GM04503 (cell line): ENCODE data around the gene DUSP7.

Source experiments
- DNase-seq: peaks from one replicate; pipeline ENCODE4 v3.0.0-alpha.2; 2012; ENCODE audit warnings: low read depth

The DUSP7 gene

DNA sequence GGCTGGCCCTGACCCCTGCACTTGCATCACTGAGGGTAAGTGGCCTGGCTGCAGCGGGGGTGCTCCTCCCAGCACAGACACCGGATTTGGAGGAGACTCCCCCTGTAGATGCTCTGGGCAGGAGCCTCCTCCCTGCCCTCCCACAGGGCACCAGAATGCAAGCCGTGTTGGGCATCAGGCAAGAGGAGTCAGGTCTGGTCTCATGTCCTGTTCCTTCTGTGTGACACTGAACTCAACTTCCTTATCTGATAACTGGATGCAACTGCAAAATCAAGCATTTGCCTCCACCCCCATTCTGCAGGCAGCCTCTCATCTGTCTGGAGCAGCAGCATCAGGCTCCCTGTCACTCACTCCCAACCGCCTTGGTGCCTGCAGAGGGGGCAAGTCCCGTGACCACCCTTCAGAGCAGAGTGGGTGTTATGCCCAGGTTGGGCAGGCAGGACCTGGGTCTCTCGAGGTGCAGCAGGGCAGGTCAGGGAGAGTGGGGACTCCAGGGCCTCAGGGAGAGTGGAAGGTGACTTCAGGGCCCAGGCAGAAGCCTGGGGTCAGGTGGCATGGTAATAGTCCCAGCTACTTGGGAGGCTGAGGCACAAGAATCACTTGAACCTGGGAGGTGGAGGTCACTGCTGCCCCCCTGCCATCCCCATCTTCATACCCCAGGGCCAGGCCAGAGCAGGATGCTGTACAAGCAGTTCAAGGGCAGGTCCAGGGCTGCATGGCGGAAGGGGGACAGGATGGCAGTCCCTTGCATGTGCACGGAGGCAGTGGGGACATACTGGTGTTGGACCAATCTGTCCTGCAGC, 50.2 kb downstream of the DUSP7 start:
- DNase-seq, result no peak

DNA sequence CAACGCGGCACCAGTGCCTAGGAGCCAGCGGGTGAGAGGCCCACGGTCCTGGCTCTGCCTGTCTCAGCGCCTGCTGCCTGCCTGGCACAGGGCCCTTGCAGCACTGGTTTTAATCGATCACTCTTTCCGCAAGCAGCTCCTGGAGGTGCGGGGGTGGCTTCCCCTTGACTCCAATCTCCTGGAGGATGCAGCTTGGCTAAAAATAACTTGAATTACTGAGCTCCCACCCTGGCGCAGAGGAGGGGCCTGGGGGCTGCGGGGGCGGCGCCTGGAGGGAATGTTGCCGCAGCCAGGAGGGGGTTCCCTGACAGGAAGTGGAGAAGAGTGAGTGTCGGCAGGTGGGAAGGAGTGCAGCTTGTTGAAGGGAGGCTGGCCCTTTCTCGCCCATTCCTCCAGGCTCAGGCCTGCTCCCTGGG, 50.8 kb downstream of the DUSP7 start:
- DNase-seq, result no peak

DNA sequence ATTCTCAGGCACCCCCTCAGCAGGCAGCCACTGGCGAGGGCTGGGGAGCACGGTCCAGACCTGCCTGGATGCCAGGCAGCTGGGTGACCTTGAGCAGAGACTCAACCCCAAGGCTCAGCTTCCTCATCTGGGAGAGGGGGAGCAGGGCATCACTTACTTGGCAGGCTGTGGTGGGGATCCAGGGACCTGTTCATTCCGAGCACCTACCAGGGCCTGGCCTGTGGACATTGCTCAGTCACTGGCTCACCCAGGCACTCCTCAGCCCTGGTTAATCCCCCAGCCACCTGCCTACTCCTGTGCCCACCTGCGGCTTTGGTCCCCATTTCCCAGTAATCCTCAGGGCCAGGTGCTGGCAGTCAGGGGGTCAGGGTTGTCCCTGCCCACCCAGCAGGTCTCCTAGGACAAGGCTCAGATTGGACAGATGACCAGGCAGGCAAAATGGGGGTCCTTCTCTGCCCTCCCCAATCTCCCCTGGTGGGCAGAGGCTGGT, 51.4 kb downstream of the DUSP7 start:
- DNase-seq, result no peak

DNA sequence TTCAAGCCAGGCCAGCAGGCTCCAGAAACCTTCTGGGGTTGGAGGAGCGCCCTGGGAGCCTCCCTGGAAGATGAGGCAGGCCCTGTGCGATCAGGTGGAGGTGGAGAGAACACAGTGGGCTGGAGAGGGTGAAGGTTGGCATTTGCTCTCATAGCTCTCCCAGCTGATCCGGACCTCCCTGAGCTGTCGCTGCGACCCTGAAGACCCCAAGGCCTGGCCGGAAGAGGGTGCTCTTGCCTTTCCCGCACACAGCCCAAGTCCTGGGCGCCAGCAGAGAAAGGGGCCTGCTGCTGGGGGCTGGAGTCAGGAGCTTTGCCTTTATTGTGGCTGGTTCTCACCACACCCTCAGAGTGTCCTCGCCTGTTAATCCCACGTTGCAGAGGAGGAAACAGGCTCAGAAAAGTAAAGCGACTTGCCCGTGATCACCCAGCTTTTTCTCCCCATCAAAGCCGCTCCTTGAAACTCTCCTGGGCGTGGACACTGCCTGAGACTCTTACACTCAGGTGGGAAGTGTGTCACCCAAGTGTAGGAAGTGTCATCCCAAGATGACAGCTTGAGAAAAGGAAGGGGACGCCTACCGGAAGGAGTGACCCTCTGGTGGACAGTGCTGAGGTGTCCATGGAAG, 52.1 kb downstream of the DUSP7 start:
- DNase-seq, result no peak

DNA sequence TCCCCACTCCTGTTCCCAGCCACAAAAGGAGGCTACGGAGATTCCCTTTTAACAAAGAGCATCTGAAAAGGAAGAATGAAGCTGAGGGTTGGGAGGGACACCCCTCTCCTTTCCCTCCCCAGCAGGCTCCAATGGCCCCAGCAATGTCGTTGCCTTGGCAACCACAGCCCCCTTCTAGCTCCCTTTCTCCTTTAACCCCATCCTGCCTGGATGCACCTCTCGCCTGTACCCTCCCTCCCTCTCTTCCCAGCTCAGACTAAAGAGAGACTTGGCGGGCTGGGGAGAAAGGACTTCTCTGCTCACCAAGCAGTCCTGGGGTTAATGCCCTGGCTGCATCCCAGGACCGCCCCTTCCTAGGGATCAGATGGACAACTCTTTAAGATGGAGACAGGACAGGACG, 53.6 kb downstream of the DUSP7 start:
- no peak for DNase-seq

DNA sequence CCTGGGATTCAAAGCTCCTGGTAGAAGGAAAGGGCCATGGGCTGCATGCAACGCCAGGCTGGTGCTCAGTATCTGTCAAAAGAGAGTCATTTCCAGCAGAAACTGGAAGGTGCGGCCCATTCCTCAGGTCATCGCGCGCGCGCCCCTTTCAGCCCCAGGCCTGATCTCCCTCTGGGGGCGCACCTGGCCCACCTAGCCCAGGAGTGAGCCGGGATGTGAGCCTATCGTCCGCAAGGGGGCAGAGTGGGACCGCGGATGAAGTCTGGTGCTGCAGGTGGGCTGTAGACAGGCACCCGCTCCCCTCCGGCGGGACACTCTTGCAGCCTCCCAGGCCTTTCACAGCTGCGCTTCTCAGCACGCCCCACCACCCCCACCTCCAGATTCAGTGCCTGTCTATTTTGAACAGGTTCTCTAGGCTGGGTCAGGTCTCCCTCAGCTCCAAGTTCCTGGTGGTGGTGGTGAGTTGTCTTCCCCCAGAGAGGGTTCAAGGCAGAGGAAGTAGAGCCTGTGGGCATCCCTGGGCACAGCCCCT, 54.9 kb downstream of the DUSP7 start:
- DNase-seq, result no peak

DNA sequence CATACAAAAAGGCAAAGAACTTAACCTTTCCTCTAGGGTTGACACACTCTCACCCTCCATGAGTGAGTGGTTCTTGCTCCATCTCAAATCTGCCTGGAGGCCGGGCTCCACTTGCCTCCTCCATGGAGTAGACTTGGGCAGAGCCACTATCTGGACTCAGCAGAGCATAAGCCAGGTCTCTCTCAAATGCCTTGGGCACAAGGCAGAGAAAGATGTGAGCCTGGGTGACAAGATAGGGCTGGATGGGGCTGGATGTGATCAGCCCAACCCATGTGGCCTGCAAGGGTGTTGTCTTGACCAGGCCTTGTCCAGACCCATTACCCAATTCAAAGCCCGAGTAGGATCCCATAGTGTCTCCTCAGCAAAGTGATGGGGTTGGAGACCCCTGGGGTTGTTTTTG, 56.5 kb downstream of the DUSP7 start:
- DNase-seq, result no peak
